ENCODE measurements around the gene GPR171.

GPR171 gene

GRCh38 chr3:151154566-151154965 is 48.5 kb downstream of the GPR171 start:
- no peak for DNase-seq (ENCODE audit: insufficient read length, low spot score)
- TF ChIP-seq POLR2A (IDR thresholded peaks at IDR 0.05; ENCODE audit: low read depth, low read length): no peak
- FAIRE-seq: peak; percentile 38

DNA sequence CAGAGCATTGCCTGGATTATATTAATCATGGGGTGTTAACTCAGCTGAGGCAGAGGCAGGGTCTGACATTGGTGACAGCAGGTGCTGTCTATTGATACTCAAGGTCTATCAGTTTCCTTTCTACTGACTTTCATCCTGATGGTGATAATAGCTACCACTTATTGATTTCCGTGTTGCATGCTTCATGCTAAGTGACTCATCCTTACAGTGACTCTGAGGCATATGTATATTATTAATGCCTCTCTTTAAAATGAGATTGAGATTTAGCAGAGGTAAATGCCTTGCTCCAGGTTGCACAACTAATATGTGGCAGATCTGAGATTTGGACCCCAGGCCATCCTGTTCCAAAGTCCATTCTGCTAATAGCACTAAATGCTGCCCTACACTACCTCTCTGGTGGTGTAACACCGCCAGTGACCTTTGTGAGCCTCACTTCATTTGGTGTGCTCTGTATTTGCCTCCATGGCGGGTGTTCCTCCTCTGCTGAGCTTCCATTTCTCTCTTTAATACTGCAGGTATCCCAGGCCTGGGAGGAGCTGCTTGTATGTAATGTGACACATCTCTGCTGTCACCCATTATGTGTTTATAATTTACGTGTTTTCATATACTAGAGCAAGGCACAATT is 50.4 kb downstream of the GPR171 start:
- no peak for DNase-seq (ENCODE audit: insufficient read length, low spot score)
- no peak for FAIRE-seq
- TF ChIP-seq POLR2A (IDR thresholded peaks at IDR 0.05; ENCODE audit: low read depth, low read length): no peak

Measured in H54 (cell line).